HK-2 (cell line): ENCODE measurements around the gene RNU6-9.
"Not testable (repeated sequence)": the region's sequence is repeated elsewhere in the genome, so short reads cannot be mapped to it uniquely, and the experiment has no call there.

Experiments used
- DNase-seq: peaks from one replicate; pipeline ENCODE4 v3.0.0-alpha.2; 2018; ENCODE audit not compliant: unreplicated experiment

The RNU6-9 gene

GRCh38 chr19:861756-862580, 31.3 kb upstream of the RNU6-9 start:
- DNase-seq, result no peak

GRCh38 chr19:862581-863314, 30.5 kb upstream of the RNU6-9 start:
- no peak for DNase-seq

- no peak for DNase-seq
Observed at GRCh38 chr19:863315-863620, 30.0 kb upstream of the RNU6-9 start.

- no peak for DNase-seq
Observed at GRCh38 chr19:866769-867300, 26.4 kb upstream of the RNU6-9 start.

- no peak for DNase-seq
Observed at GRCh38 chr19:867301-867793, 25.9 kb upstream of the RNU6-9 start.

GRCh38 chr19:867855-868457, 25.3 kb upstream of the RNU6-9 start:
- no peak for DNase-seq

GRCh38 chr19:868458-869244, 24.6 kb upstream of the RNU6-9 start:
- DNase-seq, result no peak

- DNase-seq, result peak; percentile 71
Observed at GRCh38 chr19:869245-870177, 23.8 kb upstream of the RNU6-9 start.

- no peak for DNase-seq
Observed at GRCh38 chr19:870314-870713, 23.0 kb upstream of the RNU6-9 start.

- no peak for DNase-seq
Observed at GRCh38 chr19:870963-871401, 22.3 kb upstream of the RNU6-9 start.

- no peak for DNase-seq
Observed at GRCh38 chr19:871446-872265, 21.6 kb upstream of the RNU6-9 start.

GRCh38 chr19:872266-872951, 20.9 kb upstream of the RNU6-9 start:
- peak; percentile 81 for DNase-seq

GRCh38 chr19:873084-873483, 20.2 kb upstream of the RNU6-9 start:
- peak; percentile 77 for DNase-seq

- no peak for DNase-seq
Observed at GRCh38 chr19:873561-874041, 19.7 kb upstream of the RNU6-9 start.

- DNase-seq, result no peak
Observed at GRCh38 chr19:875265-875879, 17.9 kb upstream of the RNU6-9 start.

GRCh38 chr19:876089-876488, 17.2 kb upstream of the RNU6-9 start:
- DNase-seq, result no peak

- no peak for DNase-seq
Observed at GRCh38 chr19:876780-877314, 16.4 kb upstream of the RNU6-9 start.

GRCh38 chr19:877992-878660, 15.2 kb upstream of the RNU6-9 start:
- DNase-seq, result not testable (repeated sequence)
